Endothelial cell of umbilical vein (primary cell): ENCODE results near the gene HSF2. TPM values are rescaled to one million over a fixed set of nuclear protein-coding genes. Genes with fewer than 3 reads are reported as not detected.

Experiments
- BruUV-seq: library from RNA; stranded (reverse); fragments of 400-500 nt; replicated peaks from 2 replicates; lab custom pipeline; 2021; lab: Mats Ljungman, UMichigan
- CTCF ChIA-PET: fragments of 300-600, 350-600 bp; sonication (Branson Sonifier 250); formaldehyde crosslinking; loops from one replicate; lab custom pipeline; 2021; ENCODE audit warnings: antibody characterized with exemption, inconsistent platforms; lab: Charles Lee
- POLR2A ChIA-PET: fragments of 300-600, 350-600 bp; sonication (Branson Sonifier 250); formaldehyde crosslinking; loops from one replicate; lab custom pipeline; 2021; ENCODE audit warnings: antibody characterized with exemption, inconsistent platforms; lab: Charles Lee
- DNase-seq: peaks from one replicate; pipeline ENCODE4 v3.0.0-alpha.2; 2011; ENCODE audit warnings: low read depth, low spot score
- FAIRE-seq: peaks from 2 replicates; lab custom pipeline; 2011; peaks lifted over from hg19 to GRCh38; lab: Jason Lieb, UNC
- H2AFZ ChIP-seq: 2 replicates; pipeline ENCODE4 v1.6.0; 2012; ENCODE audit warnings: low read depth, low read length, control low read depth, inconsistent platforms
- H3K27ac ChIP-seq: 2 replicates; pipeline ENCODE4 v1.5.1; 2011; ENCODE audit warnings: low read depth, mild to moderate bottlenecking, control low read depth, low read length, moderate library complexity; ENCODE audit not compliant: insufficient read depth
- H3K27me3 ChIP-seq, 2 experiments: 2 replicates each; pipeline versions ENCODE4 v1.6.0 to v1.6.1; 2011; ENCODE audit warnings: low read length in 2 of 2, mixed read lengths in 1 of 2; ENCODE audit not compliant: control insufficient read depth in 2 of 2, insufficient read depth in 2 of 2
- H3K36me3 ChIP-seq, 2 experiments: 2 replicates in 1 of 2; 3 replicates in 1 of 2; pipeline ENCODE4 v1.5.1; 2011; ENCODE audit warnings: low read length in 2 of 2, mild to moderate bottlenecking in 1 of 2, moderate library complexity in 1 of 2; ENCODE audit not compliant: control insufficient read depth in 2 of 2, insufficient read depth in 2 of 2; ENCODE audit errors: extremely low read depth in 1 of 2
- H3K4me1 ChIP-seq: 3 replicates; pipeline ENCODE4 v1.5.1; 2011; ENCODE audit warnings: mild to moderate bottlenecking, low read length; ENCODE audit not compliant: control insufficient read depth, insufficient read depth; ENCODE audit errors: extremely low read depth
- H3K4me2 ChIP-seq: 2 replicates; pipeline ENCODE4 v1.6.1; 2011; ENCODE audit warnings: low read length, control low read depth, mixed read lengths; ENCODE audit not compliant: insufficient read depth
- H3K4me3 ChIP-seq, 3 experiments: fragments of 200-600 bp in 1 of 3; sonication (generic), shearing (Covaris generic) in 1 of 3; replicated peaks in 1 of 3; 2 replicates each; pipeline ENCODE4 v1.5.1; 2011 to 2016; ENCODE audit warnings: control low read depth in 3 of 3, low read length in 3 of 3, mild to moderate bottlenecking in 2 of 3, inconsistent platforms in 1 of 3, low read depth in 1 of 3, moderate library complexity in 1 of 3; ENCODE audit not compliant: insufficient read depth in 1 of 3
- H3K79me2 ChIP-seq: 2 replicates; pipeline ENCODE4 v1.6.0; 2012; ENCODE audit warnings: low read length, inconsistent platforms; ENCODE audit not compliant: control insufficient read depth, insufficient read depth
- H3K9ac ChIP-seq: replicated peaks from 2 replicates; pipeline ENCODE3; 2011; ENCODE audit warnings: low read length, control low read depth; ENCODE audit not compliant: insufficient read depth; ENCODE audit errors: extremely low read depth
- H3K9me1 ChIP-seq: replicated peaks from 3 replicates; pipeline ENCODE4 v1.6.0; 2011; ENCODE audit warnings: mild to moderate bottlenecking, low read length; ENCODE audit not compliant: control insufficient read depth, insufficient read depth; ENCODE audit errors: extremely low read depth
- H3K9me3 ChIP-seq: replicated peaks from 2 replicates; pipeline ENCODE4 v1.5.1; 2012; ENCODE audit warnings: low read length, inconsistent platforms; ENCODE audit not compliant: control insufficient read depth, insufficient read depth
- H4K20me1 ChIP-seq: replicated peaks from 2 replicates; pipeline ENCODE3; 2011; ENCODE audit warnings: mild to moderate bottlenecking, low read length; ENCODE audit not compliant: control insufficient read depth, insufficient read depth; ENCODE audit errors: extremely low read depth
- CTCF ChIP-seq, 2 donors: IDR thresholded peaks; 1 replicate in 1 of 2; 2 replicates in 1 of 2; pipeline ENCODE4 v1.5.1; 2011; ENCODE audit warnings: low read length in 2 of 2, mild to moderate bottlenecking in 2 of 2, moderate library complexity in 2 of 2, control low read depth in 1 of 2, inconsistent platforms in 1 of 2, low read depth in 1 of 2; ENCODE audit not compliant: insufficient read depth in 1 of 2; ENCODE audit errors: extremely low read depth in 1 of 2
- EZH2 ChIP-seq: IDR thresholded peaks from 2 replicates; pipeline ENCODE4 v1.6.1; 2012; ENCODE audit warnings: borderline replicate concordance, low read depth, mild to moderate bottlenecking, moderate library complexity, low read length, inconsistent platforms; ENCODE audit not compliant: severe bottlenecking
- FOS ChIP-seq: IDR thresholded peaks from 2 replicates; pipeline ENCODE4 v1.6.1; 2011; ENCODE audit warnings: mild to moderate bottlenecking, low read length, moderate library complexity, borderline replicate concordance; ENCODE audit not compliant: insufficient read depth
- GATA2 ChIP-seq: IDR thresholded peaks from 2 replicates; pipeline ENCODE4 v1.7.0; 2011; ENCODE audit warnings: low read depth, mild to moderate bottlenecking, moderate library complexity, mixed read lengths, low read length; ENCODE audit not compliant: insufficient read length, insufficient read depth
- JUN ChIP-seq: IDR thresholded peaks from 2 replicates; pipeline ENCODE4 v1.6.1; 2011; ENCODE audit warnings: borderline replicate concordance, low read depth; ENCODE audit not compliant: insufficient read length, insufficient read depth
- MAX ChIP-seq: IDR thresholded peaks from 2 replicates; pipeline ENCODE4 v1.6.1; 2011; ENCODE audit not compliant: insufficient read depth, insufficient read length
- MYC ChIP-seq: IDR thresholded peaks from one replicate; pipeline ENCODE4 v1.6.1; 2011; ENCODE audit warnings: mild to moderate bottlenecking, low read depth, low read length
- POLR2A ChIP-seq: IDR thresholded peaks from 2 replicates; pipeline ENCODE4 v1.6.1; 2012; ENCODE audit warnings: low read depth, mild to moderate bottlenecking, control low read depth, low read length
- POLR2AphosphoS5 ChIP-seq: IDR thresholded peaks from 2 replicates; pipeline ENCODE4 v1.6.1; 2012; ENCODE audit warnings: low read depth, mild to moderate bottlenecking, control low read depth, low read length, moderate library complexity; ENCODE audit not compliant: insufficient read depth
- dilution Hi-C: fragments of 300-500 bp; cut with MboI; formaldehyde crosslinking; loops from one replicate; pipeline ENCODE4 v1.15.0; 2019; ENCODE audit warnings: low sequenced_read_pairs; ENCODE audit not compliant: extremely low pct_ligation_motif_present
- intact Hi-C: fragments of 100-400 bp; cut with micrococcal nuclease; formaldehyde crosslinking; loops from one replicate; pipeline ENCODE4 v1.10.0; 2022
- polyA plus RNA-seq, 4 experiments: library from polyadenylated mRNA; depleted of rRNA in 3 of 4; stranded (reverse) in 3 of 4; unstranded in 1 of 4; fragments of >200 nt; gene quantifications; 2 replicates each; pipeline versions ENCODE4 v1.2.1 to v1.2.3, GENCODE V29; 2011 to 2012; ENCODE audit warnings: missing spikeins in 1 of 4
- total RNA-seq: library from RNA; stranded (reverse); gene quantifications from 2 replicates; pipeline ENCODE4 v1.2.3, GENCODE V29; 2021

The HSF2 gene
- total and polyA plus RNA-seq, 2 donors (not counting 3 experiments of a cell fraction or from before 2014, with no cell fraction given), result 8.0 to 13.3 TPM

- dilution Hi-C loops, result no loop called here
- H3K4me3 ChIP-seq, result no peak overlapping the region
- no peak for FAIRE-seq
- no peaks in the 10 kb centered on the region for H3K9me3 ChIP-seq
- no peaks in the 10 kb centered on the region for H3K4me1 ChIP-seq
- peaks cover 3 to 6% of the 10 kb centered on the region in 2 experiments for H3K36me3 ChIP-seq
- H3K79me2 ChIP-seq, result peaks cover 87% of the 10 kb centered on the region
- H4K20me1 ChIP-seq, result peaks cover 28% of the 10 kb centered on the region
- no peak overlapping the region for H3K9ac ChIP-seq
- TF ChIP-seq EZH2 (no peak), JUN (no peak), POLR2AphosphoS5 (no peak), GATA2 (no peak), MAX (no peak), MYC (no peak), FOS (no peak), POLR2A (no peak), CTCF (IDR thresholded peaks at IDR 0.05; ENCODE audit: extremely low read depth in 1 of 2, insufficient read depth in 1 of 2, low read depth in 1 of 2, low read length in 2 of 2) (no peak)
- H2AFZ ChIP-seq, result no peak overlapping the region
- H3K4me2 ChIP-seq, result no peak overlapping the region
- CTCF ChIA-PET, result no interaction called here
- no peaks in the 10 kb centered on the region for H3K9me1 ChIP-seq
- no peak overlapping the region for H3K27ac ChIP-seq
- DNase-seq, result no peak
- BruUV-seq, result no TSS peak
- intact Hi-C loops, result no loop called here
- no peaks in the 10 kb centered on the region for H3K27me3 ChIP-seq
- POLR2A ChIA-PET, result no interaction called here
These were observed 62.4 kb downstream of the HSF2 start for GRCh38 chr6:122461885-122462284.
